ENCODE results near the gene ITLN2.
"Not testable (repeated sequence)": the region's sequence is repeated elsewhere in the genome, so short reads cannot be mapped to it uniquely, and the experiment has no call there.

- not testable (repeated sequence) for TF ChIP-seq CTCF, POLR2A, EP300, POLR2AphosphoS5 (IDR thresholded peaks at IDR 0.05)
Measured at GRCh38 chr1:160933305-160933704, 21.3 kb downstream of the ITLN2 start.
